ENCODE measurements around the gene CCDC154.

CCDC154 gene

DNA sequence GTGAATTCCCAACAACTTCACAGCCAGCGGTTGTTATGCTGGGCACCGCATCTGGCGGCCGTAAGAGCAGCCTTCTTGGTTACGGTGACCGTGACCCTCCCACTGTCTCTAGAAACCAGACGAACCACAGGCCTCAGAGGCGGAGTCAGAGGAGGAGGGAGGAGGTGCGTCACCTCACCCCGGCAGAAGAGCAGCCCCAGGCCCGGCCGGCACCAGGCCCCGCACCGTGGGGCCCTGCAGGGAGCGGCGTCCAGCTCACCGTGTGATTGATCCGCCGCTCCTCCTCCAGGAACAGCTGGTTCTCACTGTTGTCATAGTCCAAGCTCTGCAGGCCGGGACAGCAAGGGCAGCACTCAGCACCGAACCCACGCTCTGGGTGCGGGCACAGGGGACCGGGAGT is 16.8 kb upstream of the CCDC154 start:
- Histone ChIP-seq H3K27ac (ENCODE audit: low read depth, low read length) (no peak overlapping the region), H3K36me3 (ENCODE audit: control insufficient read depth, insufficient read depth, low read length) (peaks cover 26% of the 10 kb centered on the region), H3K9me3 (ENCODE audit: control insufficient read depth, insufficient read depth, low read length) (no peaks in the 10 kb centered on the region), H3K4me3 (ENCODE audit: low read depth, low read length) (no peak overlapping the region), H3K9ac (ENCODE audit: low read depth, low read length) (no peak overlapping the region), H3K4me1 (ENCODE audit: control insufficient read depth, insufficient read depth, low read length) (no peaks in the 10 kb centered on the region), H3K27me3 (ENCODE audit: control insufficient read depth, insufficient read depth, low read length) (no peaks in the 10 kb centered on the region)

DNA sequence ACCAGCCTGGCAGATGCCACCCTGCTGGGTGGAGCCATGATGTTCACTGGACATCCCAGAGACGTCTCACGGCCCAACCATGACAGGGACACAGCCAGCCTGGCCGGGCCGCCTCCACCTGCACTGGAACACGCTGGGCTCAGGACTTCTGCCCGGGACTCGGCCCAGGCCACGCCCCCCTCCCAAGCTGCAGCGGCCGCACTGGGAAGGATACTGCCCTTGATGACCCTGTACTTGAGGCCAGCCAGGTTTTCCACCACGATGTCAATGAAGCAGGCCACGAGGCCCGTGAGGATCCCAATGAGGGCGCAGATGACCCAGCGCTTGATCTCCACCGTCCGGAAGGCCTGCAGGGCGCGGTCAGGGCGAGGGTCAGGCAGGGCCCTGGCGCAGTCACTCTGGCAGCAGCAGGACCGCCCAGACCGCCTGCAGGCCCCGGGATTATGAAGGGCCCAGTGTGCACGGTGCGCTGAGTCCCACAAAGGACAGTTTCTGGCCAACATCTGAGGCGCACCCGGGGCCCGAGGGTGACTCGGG is 16.3 kb upstream of the CCDC154 start:
- Histone ChIP-seq H3K36me3 (ENCODE audit: control insufficient read depth, insufficient read depth, low read length) (peaks cover 31% of the 10 kb centered on the region), H3K27ac (ENCODE audit: low read depth, low read length) (no peak overlapping the region), H3K9ac (ENCODE audit: low read depth, low read length) (no peak overlapping the region), H3K9me3 (ENCODE audit: control insufficient read depth, insufficient read depth, low read length) (no peaks in the 10 kb centered on the region), H3K4me1 (ENCODE audit: control insufficient read depth, insufficient read depth, low read length) (no peaks in the 10 kb centered on the region), H3K4me3 (ENCODE audit: low read depth, low read length) (no peak overlapping the region), H3K27me3 (ENCODE audit: control insufficient read depth, insufficient read depth, low read length) (no peaks in the 10 kb centered on the region)

DNA sequence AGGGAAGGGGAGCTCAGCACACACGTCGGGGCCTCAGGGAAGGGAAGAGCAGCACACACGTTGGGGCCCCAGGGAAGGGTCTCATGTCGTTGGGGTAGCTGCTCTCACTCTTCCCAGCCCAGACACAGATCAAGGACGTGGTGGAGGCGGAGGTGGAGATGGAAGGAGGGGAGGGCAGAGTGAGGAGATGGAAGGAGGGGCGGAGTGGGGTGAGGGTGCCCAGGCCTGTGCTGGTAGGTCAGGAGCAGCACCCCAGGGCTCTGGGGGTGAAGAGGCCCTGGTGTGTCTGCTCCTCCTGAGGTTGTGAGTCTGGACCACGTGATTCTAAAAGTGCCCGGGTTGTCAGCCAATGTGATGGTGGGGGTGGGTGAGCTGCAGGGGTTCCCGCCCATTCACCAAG is 15.6 kb upstream of the CCDC154 start:
- Histone ChIP-seq H3K27ac (ENCODE audit: low read depth, low read length) (no peak overlapping the region), H3K36me3 (ENCODE audit: control insufficient read depth, insufficient read depth, low read length) (peaks cover 38% of the 10 kb centered on the region), H3K4me3 (ENCODE audit: low read depth, low read length) (no peak overlapping the region), H3K27me3 (ENCODE audit: control insufficient read depth, insufficient read depth, low read length) (no peaks in the 10 kb centered on the region), H3K4me1 (ENCODE audit: control insufficient read depth, insufficient read depth, low read length) (no peaks in the 10 kb centered on the region), H3K9me3 (ENCODE audit: control insufficient read depth, insufficient read depth, low read length) (no peaks in the 10 kb centered on the region), H3K9ac (ENCODE audit: low read depth, low read length) (no peak overlapping the region)

DNA sequence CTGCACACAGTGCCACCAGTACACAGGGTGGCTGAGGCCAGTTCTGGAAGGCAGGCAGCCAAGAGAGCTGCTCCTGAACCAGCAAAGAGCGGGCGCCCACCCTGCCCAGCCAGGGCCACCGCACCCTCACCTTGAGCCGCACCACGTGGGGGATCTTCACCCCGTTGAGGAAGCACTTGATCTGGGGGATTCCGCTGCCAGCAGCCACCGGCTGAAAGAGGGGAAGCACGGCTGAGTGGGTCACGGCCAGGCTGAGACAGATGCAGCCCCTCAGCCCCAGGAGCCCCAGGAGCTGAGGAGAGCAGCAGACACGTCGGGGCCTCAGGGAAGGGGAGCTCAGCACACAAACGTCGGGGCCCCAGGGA is 14.6 kb upstream of the CCDC154 start:
- H3K27ac ChIP-seq (ENCODE audit: low read depth, low read length): no peak overlapping the region
- H3K4me3 ChIP-seq (ENCODE audit: low read depth, low read length): no peak overlapping the region
- H3K9me3 ChIP-seq (ENCODE audit: control insufficient read depth, insufficient read depth, low read length): no peaks in the 10 kb centered on the region
- peaks cover 47% of the 10 kb centered on the region for H3K36me3 ChIP-seq (ENCODE audit: control insufficient read depth, insufficient read depth, low read length)
- H3K27me3 ChIP-seq (ENCODE audit: control insufficient read depth, insufficient read depth, low read length): no peaks in the 10 kb centered on the region
- H3K9ac ChIP-seq (ENCODE audit: low read depth, low read length): no peak overlapping the region
- no peaks in the 10 kb centered on the region for H3K4me1 ChIP-seq (ENCODE audit: control insufficient read depth, insufficient read depth, low read length)

DNA sequence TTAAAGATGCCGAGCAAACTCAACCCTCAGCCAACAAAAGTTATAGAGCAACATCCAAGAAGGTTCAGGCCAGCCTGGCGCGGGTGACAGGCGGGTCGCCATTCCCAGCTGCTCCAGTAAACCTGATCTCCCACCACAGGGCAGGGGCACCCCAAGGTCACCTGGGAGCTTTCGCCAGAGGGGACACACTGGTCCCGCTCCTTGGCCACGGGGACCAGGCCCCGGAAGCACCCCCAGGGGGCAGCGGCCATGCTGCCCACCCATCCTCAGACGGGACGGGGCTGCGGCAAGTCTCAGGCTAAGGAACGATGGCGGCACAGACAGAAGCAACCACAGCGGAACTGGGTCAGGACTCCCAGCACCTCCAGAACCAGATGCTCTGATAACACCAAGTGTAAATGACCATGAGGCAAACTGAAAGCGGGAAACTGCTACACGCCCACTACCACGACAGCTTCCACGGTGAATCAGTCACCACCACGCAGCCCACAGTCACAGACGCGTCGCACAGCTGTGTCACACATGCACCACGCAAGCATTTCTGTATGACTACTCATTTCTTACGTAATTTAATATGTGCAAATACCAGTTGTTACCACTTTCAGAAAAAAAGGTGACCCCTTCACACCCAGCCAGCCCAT is 14.1 kb upstream of the CCDC154 start:
- Histone ChIP-seq H3K27ac (ENCODE audit: low read depth, low read length) (no peak overlapping the region), H3K36me3 (ENCODE audit: control insufficient read depth, insufficient read depth, low read length) (peaks cover 52% of the 10 kb centered on the region), H3K4me3 (ENCODE audit: low read depth, low read length) (no peak overlapping the region), H3K9ac (ENCODE audit: low read depth, low read length) (no peak overlapping the region), H3K4me1 (ENCODE audit: control insufficient read depth, insufficient read depth, low read length) (no peaks in the 10 kb centered on the region), H3K9me3 (ENCODE audit: control insufficient read depth, insufficient read depth, low read length) (no peaks in the 10 kb centered on the region), H3K27me3 (ENCODE audit: control insufficient read depth, insufficient read depth, low read length) (no peaks in the 10 kb centered on the region)

DNA sequence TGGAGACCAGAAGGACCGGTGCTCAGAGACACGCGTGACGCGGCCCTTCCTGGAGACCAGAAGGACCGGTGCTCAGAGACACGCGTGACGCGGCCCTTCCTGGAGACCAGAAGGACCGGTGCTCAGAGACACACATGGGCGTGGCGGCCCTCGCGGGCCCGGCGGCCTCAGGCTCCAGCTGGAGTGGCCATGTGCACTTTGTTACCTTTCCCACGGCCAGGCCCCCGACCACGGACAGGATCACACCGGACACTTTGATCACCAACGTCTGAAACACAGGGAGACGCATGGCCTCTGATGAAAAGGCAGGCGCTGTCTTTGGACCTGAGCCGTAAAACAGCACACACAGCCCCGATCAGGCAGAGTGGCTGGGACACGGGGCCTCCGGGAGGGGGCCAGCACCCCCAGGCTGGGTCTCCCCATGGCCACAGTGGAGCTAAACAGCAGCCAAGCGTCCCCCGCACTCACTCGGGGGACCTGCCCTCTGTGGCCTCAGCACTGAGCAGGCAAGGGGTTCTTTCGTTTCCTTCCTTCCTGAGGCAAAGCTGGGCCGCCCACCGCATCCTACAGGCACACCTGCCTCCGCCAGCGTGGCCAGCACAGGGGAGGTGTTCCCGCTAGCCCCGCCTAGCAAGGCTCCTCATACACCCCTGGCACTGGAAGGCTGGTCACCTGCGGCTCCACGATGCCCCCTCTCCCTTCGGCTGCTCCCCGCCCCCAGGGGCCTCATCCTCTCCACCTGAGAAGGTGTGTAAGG is 13.3 kb upstream of the CCDC154 start:
- Histone ChIP-seq H3K27me3 (ENCODE audit: control insufficient read depth, insufficient read depth, low read length) (no peaks in the 10 kb centered on the region), H3K36me3 (ENCODE audit: control insufficient read depth, insufficient read depth, low read length) (peaks cover 56% of the 10 kb centered on the region), H3K27ac (ENCODE audit: low read depth, low read length) (no peak overlapping the region), H3K4me1 (ENCODE audit: control insufficient read depth, insufficient read depth, low read length) (no peaks in the 10 kb centered on the region), H3K9ac (ENCODE audit: low read depth, low read length) (no peak overlapping the region), H3K9me3 (ENCODE audit: control insufficient read depth, insufficient read depth, low read length) (no peaks in the 10 kb centered on the region), H3K4me3 (ENCODE audit: low read depth, low read length) (no peak overlapping the region)

DNA sequence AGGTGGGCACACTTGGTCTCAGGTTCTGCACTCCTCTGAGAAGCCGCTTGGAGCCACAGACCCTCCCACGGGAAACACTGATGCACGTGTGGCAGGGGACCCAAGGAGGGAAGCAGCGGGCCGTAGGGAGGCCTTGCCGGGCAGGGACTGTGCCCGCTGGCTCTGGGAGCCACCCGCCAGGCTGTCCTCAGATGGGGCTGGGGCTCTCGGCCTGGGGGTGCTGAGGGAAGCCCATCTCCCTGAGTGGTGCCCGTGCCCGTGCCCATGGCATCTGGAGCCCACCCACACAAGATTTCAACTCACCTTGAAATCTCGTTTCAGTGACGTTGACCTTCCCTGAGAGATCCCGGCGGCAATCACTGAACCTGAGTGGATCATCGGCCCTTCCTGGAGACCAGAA is 12.6 kb upstream of the CCDC154 start:
- Histone ChIP-seq H3K36me3 (ENCODE audit: control insufficient read depth, insufficient read depth, low read length) (peaks cover 62% of the 10 kb centered on the region), H3K27me3 (ENCODE audit: control insufficient read depth, insufficient read depth, low read length) (no peaks in the 10 kb centered on the region), H3K4me1 (ENCODE audit: control insufficient read depth, insufficient read depth, low read length) (no peaks in the 10 kb centered on the region), H3K27ac (ENCODE audit: low read depth, low read length) (no peak overlapping the region), H3K9me3 (ENCODE audit: control insufficient read depth, insufficient read depth, low read length) (no peaks in the 10 kb centered on the region), H3K9ac (ENCODE audit: low read depth, low read length) (no peak overlapping the region), H3K4me3 (ENCODE audit: low read depth, low read length) (no peak overlapping the region)

DNA sequence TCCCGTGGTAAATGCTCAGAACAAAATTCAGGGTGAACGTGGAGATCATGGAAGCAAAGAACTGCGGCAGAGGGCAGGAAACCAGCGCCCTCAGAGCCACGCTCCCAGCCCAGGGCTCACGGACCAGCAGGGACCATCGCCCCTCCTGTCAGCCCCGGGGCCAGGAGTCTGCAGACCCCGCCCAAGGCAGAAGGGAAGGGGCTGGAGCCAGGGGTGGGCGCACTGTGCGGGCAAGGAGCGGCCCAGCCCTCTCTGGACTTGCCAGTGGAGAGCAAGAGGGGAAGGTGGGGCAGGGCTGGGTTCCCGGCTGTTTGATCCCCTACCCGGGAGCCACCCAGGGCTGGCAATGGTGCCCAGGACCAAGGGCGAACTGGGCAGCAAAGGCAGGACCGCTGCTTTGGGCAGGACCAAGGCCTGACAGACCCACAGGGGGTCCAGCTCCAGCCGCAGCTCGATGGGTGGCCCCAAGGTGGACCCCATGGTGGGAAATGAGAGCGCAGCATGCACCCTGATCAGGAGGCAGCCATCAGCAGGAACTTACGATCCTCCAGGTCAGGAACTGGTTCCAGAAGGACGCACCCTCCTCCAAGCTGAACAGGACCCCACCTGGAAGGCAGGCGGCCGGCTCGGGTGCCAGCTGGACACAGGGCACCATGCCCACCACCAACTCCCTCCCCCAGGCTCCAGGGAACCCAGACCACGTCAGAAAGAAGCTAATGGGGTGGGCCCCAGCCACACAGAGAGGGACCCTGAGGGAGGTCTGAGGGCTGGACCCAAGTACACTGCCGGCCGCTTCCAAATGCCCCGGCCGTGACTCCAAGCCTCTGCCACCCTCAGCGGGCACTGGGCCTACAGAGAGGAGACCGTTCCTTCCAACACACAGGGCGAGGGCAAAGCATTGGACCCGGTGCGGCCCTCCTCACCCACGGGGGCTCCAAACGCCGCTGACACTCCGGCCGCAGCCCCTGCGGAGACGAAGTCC is 11.1 kb upstream of the CCDC154 start:
- no peaks in the 10 kb centered on the region for H3K4me1 ChIP-seq (ENCODE audit: control insufficient read depth, insufficient read depth, low read length)

DNA sequence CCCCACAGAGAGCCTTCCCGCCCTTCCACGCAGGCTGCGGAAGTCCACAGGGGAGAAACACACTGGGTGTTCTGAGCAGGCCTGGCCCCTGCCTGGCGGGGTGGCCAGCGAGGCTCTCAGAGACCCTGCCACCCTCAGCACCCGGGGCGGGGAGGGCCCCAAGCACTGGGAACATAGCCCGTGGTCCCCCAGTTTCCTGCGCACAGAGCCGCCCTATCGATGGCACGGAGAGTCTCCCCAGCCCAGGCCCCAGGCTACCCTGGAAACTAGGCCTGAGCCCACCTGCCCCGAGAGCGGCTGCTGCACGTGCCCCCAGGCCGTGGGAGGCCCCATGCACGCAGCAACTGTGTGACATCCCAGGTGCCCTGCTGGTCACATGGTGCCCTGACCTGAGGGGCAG is 10.2 kb upstream of the CCDC154 start:
- Histone ChIP-seq H3K36me3 (ENCODE audit: control insufficient read depth, insufficient read depth, low read length) (peaks cover 64% of the 10 kb centered on the region), H3K4me3 (ENCODE audit: low read depth, low read length) (no peak overlapping the region), H3K27me3 (ENCODE audit: control insufficient read depth, insufficient read depth, low read length) (no peaks in the 10 kb centered on the region), H3K27ac (ENCODE audit: low read depth, low read length) (no peak overlapping the region), H3K9me3 (ENCODE audit: control insufficient read depth, insufficient read depth, low read length) (no peaks in the 10 kb centered on the region), H3K4me1 (ENCODE audit: control insufficient read depth, insufficient read depth, low read length) (no peaks in the 10 kb centered on the region), H3K9ac (ENCODE audit: low read depth, low read length) (no peak overlapping the region)

More for the DNA sequence above, 11.1 kb upstream of the CCDC154 start:
- Histone ChIP-seq H3K4me3 (ENCODE audit: low read depth, low read length) (no peak overlapping the region), H3K9me3 (ENCODE audit: control insufficient read depth, insufficient read depth, low read length) (no peaks in the 10 kb centered on the region), H3K36me3 (ENCODE audit: control insufficient read depth, insufficient read depth, low read length) (peaks cover 67% of the 10 kb centered on the region), H3K9ac (ENCODE audit: low read depth, low read length) (no peak overlapping the region), H3K27ac (ENCODE audit: low read depth, low read length) (no peak overlapping the region), H3K27me3 (ENCODE audit: control insufficient read depth, insufficient read depth, low read length) (no peaks in the 10 kb centered on the region)

DNA sequence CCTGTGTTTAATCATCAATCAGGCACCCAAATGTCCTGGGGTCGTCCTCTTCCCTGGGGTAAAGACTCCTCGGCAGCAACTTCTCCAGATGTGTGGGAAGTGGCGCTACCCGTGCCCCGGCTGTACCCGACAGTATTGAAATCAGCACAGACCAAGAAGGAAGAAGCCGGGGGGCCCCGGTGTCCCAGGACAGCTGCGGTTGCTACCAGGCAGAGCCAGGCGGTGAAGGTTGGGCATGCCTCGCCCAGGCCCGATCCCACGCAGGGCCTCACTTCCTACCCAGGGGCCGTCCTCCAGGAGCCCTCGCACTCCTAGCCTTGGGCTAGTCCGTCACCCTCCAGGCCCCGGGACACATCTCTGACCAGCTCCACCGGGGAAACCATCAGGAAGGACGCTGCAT is 9.0 kb upstream of the CCDC154 start:
- no peaks in the 10 kb centered on the region for H3K9me3 ChIP-seq (ENCODE audit: control insufficient read depth, insufficient read depth, low read length)
- peaks cover 67% of the 10 kb centered on the region for H3K36me3 ChIP-seq (ENCODE audit: control insufficient read depth, insufficient read depth, low read length)
- H3K27ac ChIP-seq (ENCODE audit: low read depth, low read length): no peak overlapping the region
- H3K4me1 ChIP-seq (ENCODE audit: control insufficient read depth, insufficient read depth, low read length): no peaks in the 10 kb centered on the region
- H3K9ac ChIP-seq (ENCODE audit: low read depth, low read length): no peak overlapping the region
- H3K4me3 ChIP-seq (ENCODE audit: low read depth, low read length): no peak overlapping the region
- H3K27me3 ChIP-seq (ENCODE audit: control insufficient read depth, insufficient read depth, low read length): no peaks in the 10 kb centered on the region

All from HUES48 (cell line).